SJCRH30 (cell line): ENCODE results near the gene GOLGA6L7. TPM values are rescaled to one million over a fixed set of nuclear protein-coding genes. Genes with fewer than 3 reads are reported as not detected.

Source experiments
- total RNA-seq: library from RNA; depleted of rRNA; stranded (reverse); fragments of >200 nt; shearing (Covaris generic); gene quantifications from 2 replicates; pipeline ENCODE4 v1.2.3, GENCODE V29; 2014; rRNA removed

Gene GOLGA6L7
- total RNA-seq, 1 experiment from 2014 or later, result 0.06 TPM

Other genes with a start within 250 kb of the GOLGA6L7 start
- not detected in 2 replicates for gene GOLGA8M, start 136.2 kb downstream of the GOLGA6L7 start, total RNA-seq
- 11.1 and 11.9 TPM in 2 replicates for gene APBA2, start 37.3 kb upstream of the GOLGA6L7 start, total RNA-seq